Germinal center (tissue), 1 donor: Measurements from ENCODE around the gene ULBP1.
"Not testable (repeated sequence)": the region's sequence is repeated elsewhere in the genome, so short reads cannot be mapped to it uniquely, and the experiment has no call there.

Source experiments
- DNase-seq: peaks from one replicate; pipeline ENCODE4 v3.0.0; 2012; ENCODE audit warnings: mixed read lengths, low spot score

The ULBP1 gene

GRCh38 chr6:149953390-149953789 lies 10.4 kb upstream of the ULBP1 start:
- not testable (repeated sequence) for DNase-seq

GRCh38 chr6:149953934-149954327 lies 9.8 kb upstream of the ULBP1 start:
- not testable (repeated sequence) for DNase-seq

GRCh38 chr6:149954328-149954983 lies 9.3 kb upstream of the ULBP1 start:
- DNase-seq: not testable (repeated sequence)

- DNase-seq: not testable (repeated sequence)
Observed at GRCh38 chr6:149954984-149955653, 8.6 kb upstream of the ULBP1 start.

GRCh38 chr6:149955654-149956317 lies 8.0 kb upstream of the ULBP1 start:
- DNase-seq: not testable (repeated sequence)

GRCh38 chr6:149958124-149958523 lies 5.6 kb upstream of the ULBP1 start:
- DNase-seq: not testable (repeated sequence)

GRCh38 chr6:149959806-149960205 lies 3.9 kb upstream of the ULBP1 start:
- DNase-seq: not testable (repeated sequence)

- no peak for DNase-seq
Observed at GRCh38 chr6:149960488-149960887, 3.3 kb upstream of the ULBP1 start.

- peak; percentile 62 for DNase-seq
Observed at GRCh38 chr6:149961728-149962425, 1.9 kb upstream of the ULBP1 start.

- DNase-seq: no peak
Observed at GRCh38 chr6:149962461-149963211, 1.1 kb upstream of the ULBP1 start.

GRCh38 chr6:149963212-149963461 lies 606 bp upstream of the ULBP1 start:
- DNase-seq: peak; percentile 16

GRCh38 chr6:149964308-149965193 lies 808 bp downstream of the ULBP1 start:
- DNase-seq: peak; percentile 37

- DNase-seq: peak; percentile 56
Observed at GRCh38 chr6:149965194-149966020, 1.7 kb downstream of the ULBP1 start.

- not testable (repeated sequence) for DNase-seq
Observed at GRCh38 chr6:149966319-149966718, 2.6 kb downstream of the ULBP1 start.

- no peak for DNase-seq
Observed at GRCh38 chr6:149967591-149967990, 3.8 kb downstream of the ULBP1 start.

- DNase-seq: not testable (repeated sequence)
Observed at GRCh38 chr6:149967999-149968398, 4.3 kb downstream of the ULBP1 start.

- DNase-seq: not testable (repeated sequence)
Observed at GRCh38 chr6:149968909-149969308, 5.2 kb downstream of the ULBP1 start.

- no peak for DNase-seq
Observed at GRCh38 chr6:149969635-149970034, 5.9 kb downstream of the ULBP1 start.

GRCh38 chr6:149974394-149974793 lies 10.7 kb downstream of the ULBP1 start:
- not testable (repeated sequence) for DNase-seq

GRCh38 chr6:149974825-149975224 lies 11.1 kb downstream of the ULBP1 start:
- no peak for DNase-seq
